Endodermal cell (in vitro differentiated cells): ENCODE results near the gene B4GALT1. TPM values are rescaled to one million over a fixed set of nuclear protein-coding genes. Genes with fewer than 3 reads are reported as not detected.

Source experiments
- DNase-seq: peaks from one replicate; pipeline ENCODE4 v3.0.0-alpha.2; 2017
- H3K27ac ChIP-seq: 2 replicates; pipeline ENCODE4 v1.5.1; 2013; ENCODE audit warnings: mild to moderate bottlenecking, low read depth, low read length, moderate library complexity
- H3K27me3 ChIP-seq: 2 replicates; pipeline ENCODE4 v1.6.1; 2013; ENCODE audit warnings: mild to moderate bottlenecking, low read length, moderate library complexity; ENCODE audit not compliant: insufficient read depth, control insufficient read depth, poor library complexity, severe bottlenecking
- H3K36me3 ChIP-seq: 2 replicates; pipeline ENCODE4 v1.7.0; 2013; ENCODE audit warnings: mild to moderate bottlenecking, low read length, moderate library complexity; ENCODE audit not compliant: control insufficient read depth, insufficient read depth
- H3K4me1 ChIP-seq: one replicate; pipeline ENCODE4 v1.7.0; 2013; ENCODE audit warnings: low read length; ENCODE audit not compliant: control insufficient read depth, insufficient read depth
- H3K4me3 ChIP-seq: 2 replicates; pipeline ENCODE4 v1.5.1; 2013; ENCODE audit warnings: mild to moderate bottlenecking, low read length, moderate library complexity
- H3K9ac ChIP-seq: 2 replicates; pipeline ENCODE4 v1.6.1; 2013; ENCODE audit warnings: mild to moderate bottlenecking, low read length, moderate library complexity; ENCODE audit not compliant: poor library complexity, severe bottlenecking; ENCODE audit errors: extremely low read depth
- H3K9me3 ChIP-seq: 2 replicates; pipeline ENCODE4 v1.6.1; 2013; ENCODE audit warnings: mild to moderate bottlenecking, low read length, moderate library complexity; ENCODE audit not compliant: control insufficient read depth
- H3K27ac Mint-ChIP-seq: 2 replicates; pipeline ENCODE4 v1.8.0; 2020; ENCODE audit warnings: mixed read lengths
- H3K27me3 Mint-ChIP-seq: 2 replicates; pipeline ENCODE4 v1.8.0; 2021; ENCODE audit warnings: mild to moderate bottlenecking, mixed read lengths; ENCODE audit not compliant: insufficient read depth
- H3K36me3 Mint-ChIP-seq: 2 replicates; pipeline ENCODE4 v1.8.0; 2020; ENCODE audit warnings: low read depth, mixed read lengths
- H3K4me1 Mint-ChIP-seq: 2 replicates; pipeline ENCODE4 v1.8.0; 2020; ENCODE audit warnings: mixed read lengths
- H3K4me3 Mint-ChIP-seq: 2 replicates; pipeline ENCODE4 v1.8.0; 2020; ENCODE audit warnings: mild to moderate bottlenecking, moderate library complexity, mixed read lengths
- H3K9me3 Mint-ChIP-seq: 2 replicates; pipeline ENCODE4 v1.8.0; 2020; ENCODE audit warnings: mild to moderate bottlenecking, mixed read lengths
- CTCF ChIP-seq: fragments of 200-600 bp; sonication (generic); conservative IDR thresholded peaks from 2 replicates; pipeline ENCODE4 v1.5.0; 2021; ENCODE audit warnings: antibody characterized with exemption, mild to moderate bottlenecking
- WGBS, 2 experiments: methylation state at CpG; one replicate each; pipeline versions ENCODE4 v1.1.5 to v1.1.7; 2013; ENCODE audit warnings: missing lambda C conversion rate in 2 of 2, mixed read lengths in 1 of 2; ENCODE audit not compliant: insufficient coverage in 1 of 2, insufficient read length in 1 of 2; 5-methylcytosine and 5-hydroxymethylcytosine counted together
- total RNA-seq, 2 donors: library from RNA; stranded (reverse); fragmentation: NEBNext Ultra II Directional in 1 of 2; extraction: Animal tissue kit (Norgen Biotek cat#: 25700) in 1 of 2; gene quantifications; 2 replicates in 1 of 2; 3 replicates in 1 of 2; pipeline ENCODE4 v1.2.1, GENCODE V29; 2021

B4GALT1 gene
- total RNA-seq, 2 donors from 2014 or later: 62.9 to 92.6 TPM

GRCh38 chr9:33101104-33101951 lies 65.8 kb downstream of the B4GALT1 start:
- Histone ChIP-seq H3K4me1 (no peaks in the 10 kb centered on the region), H3K9ac (no peak overlapping the region), H3K4me3 (no peak overlapping the region), H3K27ac (no peak overlapping the region), H3K9me3 (no peaks in the 10 kb centered on the region), H3K27me3 (no peaks in the 10 kb centered on the region), H3K36me3 (no peaks in the 10 kb centered on the region)
- WGBS, 2 experiments: 91 to 96% methylated on average over 7 to 10 of the region's 10 CpGs
- Mint-ChIP-seq H3K9me3 (no peaks in the 10 kb centered on the region), H3K4me3 (no peak overlapping the region), H3K36me3 (no peaks in the 10 kb centered on the region), H3K4me1 (no peaks in the 10 kb centered on the region), H3K27ac (no peak overlapping the region), H3K27me3 (no peaks in the 10 kb centered on the region)
- DNase-seq: no peak
- no peak for TF ChIP-seq CTCF

- TF ChIP-seq CTCF: no peak
- no peaks in the 10 kb centered on the region for H3K4me1 ChIP-seq
- no peaks in the 10 kb centered on the region for H3K36me3 ChIP-seq
- H3K4me3 Mint-ChIP-seq: no peak overlapping the region
- 94 to 100% methylated on average over 1 to 2 of the region's 2 CpGs for WGBS, 2 experiments
- DNase-seq: peak; percentile 18
- no peaks in the 10 kb centered on the region for H3K27me3 ChIP-seq
- H3K9ac ChIP-seq: no peak overlapping the region
- no peaks in the 10 kb centered on the region for H3K9me3 ChIP-seq
- H3K27ac ChIP-seq: no peak overlapping the region
- H3K4me3 ChIP-seq: no peak overlapping the region
- no peaks in the 10 kb centered on the region for H3K4me1 Mint-ChIP-seq
- H3K9me3 Mint-ChIP-seq: no peaks in the 10 kb centered on the region
- H3K36me3 Mint-ChIP-seq: no peaks in the 10 kb centered on the region
- no peaks in the 10 kb centered on the region for H3K27me3 Mint-ChIP-seq
- H3K27ac Mint-ChIP-seq: no peak overlapping the region
Observed at GRCh38 chr9:33099754-33100153, 67.4 kb downstream of the B4GALT1 start.

- no peaks in the 10 kb centered on the region for H3K4me1 Mint-ChIP-seq
Observed at GRCh38 chr9:33097192-33097591, 69.9 kb downstream of the B4GALT1 start.

More at GRCh38 chr9:33097192-33097591, 69.9 kb downstream of the B4GALT1 start:
- no peaks in the 10 kb centered on the region for H3K27me3 Mint-ChIP-seq
- no peaks in the 10 kb centered on the region for H3K36me3 Mint-ChIP-seq
- Histone ChIP-seq H3K9me3 (no peaks in the 10 kb centered on the region), H3K27me3 (no peaks in the 10 kb centered on the region), H3K4me3 (no peak overlapping the region), H3K27ac (no peak overlapping the region), H3K9ac (no peak overlapping the region), H3K36me3 (no peaks in the 10 kb centered on the region), H3K4me1 (no peaks in the 10 kb centered on the region)
- TF ChIP-seq CTCF: no peak
- no peak for DNase-seq
- H3K4me3 Mint-ChIP-seq: no peak overlapping the region
- H3K27ac Mint-ChIP-seq: no peak overlapping the region
- H3K9me3 Mint-ChIP-seq: no peaks in the 10 kb centered on the region
- whole genome bisulfite sequencing, 2 experiments: 98% methylated on average over 3 of the region's 3 CpGs; no CpG with 5 or more reads in 1 of the 2 experiments
